OCI-LY3 (cell line): ENCODE results near the gene RASGRF2.

Experiments used
- CTCF ChIP-seq: fragments of 200-600, 300-600 bp; sonication (generic); IDR thresholded peaks from 2 replicates; pipeline ENCODE4 v1.5.1; 2014; ENCODE audit warnings: antibody characterized with exemption, low read length, low read depth
- EZH2phosphoT487 ChIP-seq: fragments of 200-600 bp; shearing (Covaris generic); IDR thresholded peaks from 2 replicates; pipeline ENCODE4 v1.6.1; 2018; ENCODE audit warnings: antibody characterized with exemption, mixed run types, low read depth

- TF ChIP-seq CTCF (no peak), EZH2phosphoT487 (no peak)
These were observed 6.6 kb upstream of the RASGRF2 start for GRCh38 chr5:80953587-80953986.
